SU-DHL-6 (cell line): ENCODE results near the gene SMIM9.

Experiments
- EZH2phosphoT487 ChIP-seq: fragments of 200-600 bp; sonication (generic), shearing (Covaris generic); conservative IDR thresholded peaks from 2 replicates; pipeline ENCODE4 v1.6.1; 2018; ENCODE audit warnings: mild to moderate bottlenecking, antibody characterized with exemption, low read length, moderate library complexity, mixed read lengths
- TF ChIP-seq, protein P1 (sequence below): fragments of 200-600 bp; sonication (generic); IDR thresholded peaks from one replicate; pipeline ENCODE4 v1.5.1; 2017; ENCODE audit warnings: antibody characterized with exemption, mild to moderate bottlenecking, low read length, moderate library complexity; ENCODE audit not compliant: insufficient read depth, poor library complexity, severe bottlenecking

DNA sequence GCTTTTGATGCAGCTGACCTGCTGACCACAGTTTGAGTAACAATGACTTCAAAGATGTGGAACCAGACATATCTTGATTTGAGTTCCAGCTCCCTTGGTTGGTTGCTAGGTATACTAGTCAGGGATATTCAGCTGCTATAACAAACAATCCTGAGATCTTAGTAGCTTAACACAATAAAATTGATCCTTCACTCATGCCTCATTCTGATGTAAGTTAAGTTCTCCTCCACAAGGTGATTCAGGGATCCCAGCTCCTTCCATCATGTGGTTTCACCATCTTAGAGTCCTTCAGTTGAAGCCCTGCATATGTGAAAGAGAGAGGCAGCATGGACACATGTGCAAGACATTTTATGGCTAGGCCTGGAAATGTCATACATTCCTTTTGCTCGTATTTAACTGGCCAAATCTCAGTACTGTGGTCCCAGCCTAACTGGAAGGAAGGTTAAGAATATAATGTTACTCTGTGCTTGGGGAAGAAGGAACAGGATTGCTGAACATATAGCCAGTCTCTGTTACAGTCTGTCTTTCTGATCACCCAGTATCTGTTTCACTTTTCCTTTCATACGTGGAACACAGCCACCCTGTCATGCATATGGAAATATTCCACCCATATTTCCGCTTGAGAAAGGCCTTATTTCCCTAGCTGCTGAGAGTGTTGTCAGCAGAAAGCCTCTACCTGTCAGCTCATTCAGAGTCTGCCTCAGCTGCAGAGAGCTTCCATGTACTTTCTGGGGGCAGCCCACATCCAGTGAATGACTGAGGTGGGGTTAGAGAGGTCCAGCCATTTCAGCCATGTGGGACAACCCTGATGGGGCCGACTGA lies 7.1 kb downstream of the SMIM9 start:
- TF ChIP-seq, protein P1, sequence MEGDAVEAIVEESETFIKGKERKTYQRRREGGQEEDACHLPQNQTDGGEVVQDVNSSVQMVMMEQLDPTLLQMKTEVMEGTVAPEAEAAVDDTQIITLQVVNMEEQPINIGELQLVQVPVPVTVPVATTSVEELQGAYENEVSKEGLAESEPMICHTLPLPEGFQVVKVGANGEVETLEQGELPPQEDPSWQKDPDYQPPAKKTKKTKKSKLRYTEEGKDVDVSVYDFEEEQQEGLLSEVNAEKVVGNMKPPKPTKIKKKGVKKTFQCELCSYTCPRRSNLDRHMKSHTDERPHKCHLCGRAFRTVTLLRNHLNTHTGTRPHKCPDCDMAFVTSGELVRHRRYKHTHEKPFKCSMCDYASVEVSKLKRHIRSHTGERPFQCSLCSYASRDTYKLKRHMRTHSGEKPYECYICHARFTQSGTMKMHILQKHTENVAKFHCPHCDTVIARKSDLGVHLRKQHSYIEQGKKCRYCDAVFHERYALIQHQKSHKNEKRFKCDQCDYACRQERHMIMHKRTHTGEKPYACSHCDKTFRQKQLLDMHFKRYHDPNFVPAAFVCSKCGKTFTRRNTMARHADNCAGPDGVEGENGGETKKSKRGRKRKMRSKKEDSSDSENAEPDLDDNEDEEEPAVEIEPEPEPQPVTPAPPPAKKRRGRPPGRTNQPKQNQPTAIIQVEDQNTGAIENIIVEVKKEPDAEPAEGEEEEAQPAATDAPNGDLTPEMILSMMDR = no peak
- TF ChIP-seq EZH2phosphoT487 = no peak
